Neural cell (in vitro differentiated cells): ENCODE data around the gene LMCD1. TPM values are rescaled to one million over a fixed set of nuclear protein-coding genes. Genes with fewer than 3 reads are reported as not detected.

Experiments used
- H2AFZ ChIP-seq: fragments of 200-600, 300-800 bp; sonication (generic), shearing (Covaris generic); 2 replicates; pipeline ENCODE4 v1.6.0; 2014; ENCODE audit warnings: low read depth, mild to moderate bottlenecking, antibody characterized with exemption, low read length, moderate library complexity
- H3F3A ChIP-seq: fragments of 200-600 bp; shearing (Covaris generic); 2 replicates; pipeline ENCODE4 v1.6.1; 2016; ENCODE audit warnings: mild to moderate bottlenecking, moderate library complexity, mixed read lengths, antibody characterized with exemption, low read length; ENCODE audit not compliant: insufficient read depth, poor library complexity, severe bottlenecking
- H3K27ac ChIP-seq: fragments of 200-600, 300-800 bp; sonication (generic), shearing (Covaris generic); 2 replicates; pipeline ENCODE4 v1.5.1; 2014; ENCODE audit warnings: mild to moderate bottlenecking, low read length, moderate library complexity
- H3K27me3 ChIP-seq: fragments of 300-800, 200-600 bp; sonication (generic), shearing (Covaris generic); 2 replicates; pipeline ENCODE4 v1.6.0; 2014; ENCODE audit warnings: mild to moderate bottlenecking, low read depth, low read length, moderate library complexity; ENCODE audit not compliant: insufficient read depth
- H3K36me3 ChIP-seq: fragments of 300-800, 200-600 bp; sonication (generic), shearing (Covaris generic); 2 replicates; pipeline ENCODE4 v1.5.1; 2014; ENCODE audit warnings: mild to moderate bottlenecking, antibody characterized with exemption, low read length, moderate library complexity; ENCODE audit not compliant: insufficient read depth
- H3K4me2 ChIP-seq: fragments of 300-800, 200-600 bp; sonication (generic), shearing (Covaris generic); 2 replicates; pipeline ENCODE4 v1.6.0; 2014; ENCODE audit warnings: mild to moderate bottlenecking, low read length
- H3K4me3 ChIP-seq: fragments of 300-800, 200-600 bp; sonication (generic), shearing (Covaris generic); 2 replicates; pipeline ENCODE4 v1.5.1; 2014; ENCODE audit warnings: mild to moderate bottlenecking, low read length, moderate library complexity
- H3K79me2 ChIP-seq: fragments of 200-600 bp; shearing (Covaris generic); replicated peaks from 2 replicates; pipeline ENCODE4 v1.6.0; 2014; ENCODE audit warnings: mild to moderate bottlenecking, low read length, moderate library complexity; ENCODE audit not compliant: insufficient read depth
- H3K9ac ChIP-seq: fragments of 300-800, 200-600 bp; sonication (generic), shearing (Covaris generic); 2 replicates; pipeline ENCODE4 v1.6.1; 2016; ENCODE audit warnings: mild to moderate bottlenecking, low read length, mixed read lengths
- H3K9me2 ChIP-seq: fragments of 200-600 bp; shearing (Covaris generic); 2 replicates; pipeline ENCODE4 v1.6.1; 2016; ENCODE audit warnings: mild to moderate bottlenecking, low read length, mixed read lengths; ENCODE audit not compliant: insufficient read depth
- H3K9me3 ChIP-seq: fragments of 200-600, 300-800 bp; sonication (generic), shearing (Covaris generic); 2 replicates; pipeline ENCODE4 v1.6.1; 2016; ENCODE audit warnings: mild to moderate bottlenecking, mixed run types, low read length, moderate library complexity, mixed read lengths
- H4K20me1 ChIP-seq: fragments of 200-600 bp; shearing (Covaris generic); 2 replicates; pipeline ENCODE4 v1.6.1; 2016; ENCODE audit warnings: mild to moderate bottlenecking, mixed run types; ENCODE audit not compliant: insufficient read depth
- EP300 ChIP-seq: fragments of 450-650 bp; conservative IDR thresholded peaks from 2 replicates; pipeline ENCODE4 v1.6.1; 2014; ENCODE audit warnings: antibody characterized with exemption, mild to moderate bottlenecking, moderate library complexity; ENCODE audit not compliant: poor library complexity, severe bottlenecking
- EZH2 ChIP-seq: fragments of 200-600, 300-800 bp; shearing (Covaris generic), sonication (generic); IDR thresholded peaks from 2 replicates; pipeline ENCODE4 v1.6.1; 2014; ENCODE audit warnings: antibody characterized with exemption, low read length, borderline replicate concordance, mild to moderate bottlenecking; ENCODE audit not compliant: insufficient read depth, poor library complexity, severe bottlenecking
- MXI1 ChIP-seq: fragments of 450-650 bp; conservative IDR thresholded peaks from 2 replicates; pipeline ENCODE4 v1.6.1; 2014; ENCODE audit warnings: antibody characterized with exemption, mild to moderate bottlenecking; ENCODE audit not compliant: poor library complexity, severe bottlenecking
- POLR2AphosphoS5 ChIP-seq: IDR thresholded peaks from 2 replicates; pipeline ENCODE4 v1.6.1; 2012
- RAD21 ChIP-seq: fragments of 450-650 bp; conservative IDR thresholded peaks from 2 replicates; pipeline ENCODE4 v1.6.1; 2014; ENCODE audit warnings: antibody characterized with exemption, mild to moderate bottlenecking, moderate library complexity
- REST ChIP-seq: IDR thresholded peaks from 2 replicates; pipeline ENCODE4 v1.6.1; 2012; ENCODE audit warnings: borderline replicate concordance
- SMC3 ChIP-seq: fragments of 450-650 bp; conservative IDR thresholded peaks from 2 replicates; pipeline ENCODE4 v1.6.1; 2014; ENCODE audit warnings: antibody characterized with exemption, mild to moderate bottlenecking, moderate library complexity; ENCODE audit not compliant: poor library complexity
- TAF1 ChIP-seq: IDR thresholded peaks from 2 replicates; pipeline ENCODE4 v1.6.1; 2012; ENCODE audit warnings: low read depth
- polyA plus RNA-seq: library from polyadenylated mRNA; depleted of rRNA; stranded (reverse); fragments of >200 nt; gene quantifications from 2 replicates; pipeline ENCODE4 v1.2.3, GENCODE V29; 2014
- TF ChIP-seq, protein P1 (sequence below): fragments of 450-650 bp; IDR thresholded peaks from 2 replicates; pipeline ENCODE4 v1.5.1; 2014; ENCODE audit warnings: antibody characterized with exemption, mild to moderate bottlenecking, moderate library complexity; ENCODE audit not compliant: poor library complexity, severe bottlenecking

The LMCD1 gene
- polyA plus RNA-seq, 1 donor from 2014 or later, result 3.5 TPM

DNA sequence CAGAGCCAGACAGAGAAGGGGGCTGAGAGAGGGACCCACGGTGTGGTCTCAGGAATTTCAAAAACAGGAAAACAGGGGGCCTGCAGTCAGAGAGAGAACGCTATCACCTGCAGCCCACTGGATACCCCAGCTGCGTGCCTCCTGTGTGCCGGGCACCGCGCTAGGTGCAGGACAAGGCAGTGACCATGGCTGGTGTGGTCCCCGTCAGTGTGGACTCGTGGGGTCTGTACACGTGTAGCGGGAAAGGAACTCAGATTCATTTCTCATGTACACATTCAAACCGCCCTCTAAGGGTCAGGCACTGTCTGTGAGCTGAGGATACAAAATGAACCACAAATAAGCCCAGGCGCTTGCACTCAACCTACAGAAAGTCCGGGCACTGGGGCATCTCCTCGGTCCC, 122.1 kb downstream of the LMCD1 start:
- no peaks in the 10 kb centered on the region for H3K9me3 ChIP-seq
- H3K79me2 ChIP-seq, result no peaks in the 10 kb centered on the region
- no peak overlapping the region for H2AFZ ChIP-seq
- no peak overlapping the region for H3K4me3 ChIP-seq
- no peaks in the 10 kb centered on the region for H4K20me1 ChIP-seq
- H3F3A ChIP-seq, result no peaks in the 10 kb centered on the region
- H3K36me3 ChIP-seq, result no peaks in the 10 kb centered on the region
- H3K9me2 ChIP-seq, result no peaks in the 10 kb centered on the region
- H3K27me3 ChIP-seq, result no peaks in the 10 kb centered on the region
- no peak for TF ChIP-seq TAF1
- no peak for TF ChIP-seq MXI1
- no peak for TF ChIP-seq RAD21
- TF ChIP-seq EP300, result no peak
- no peak for TF ChIP-seq SMC3
- TF ChIP-seq EZH2, result no peak
- TF ChIP-seq POLR2AphosphoS5, result no peak
- TF ChIP-seq, protein P1, sequence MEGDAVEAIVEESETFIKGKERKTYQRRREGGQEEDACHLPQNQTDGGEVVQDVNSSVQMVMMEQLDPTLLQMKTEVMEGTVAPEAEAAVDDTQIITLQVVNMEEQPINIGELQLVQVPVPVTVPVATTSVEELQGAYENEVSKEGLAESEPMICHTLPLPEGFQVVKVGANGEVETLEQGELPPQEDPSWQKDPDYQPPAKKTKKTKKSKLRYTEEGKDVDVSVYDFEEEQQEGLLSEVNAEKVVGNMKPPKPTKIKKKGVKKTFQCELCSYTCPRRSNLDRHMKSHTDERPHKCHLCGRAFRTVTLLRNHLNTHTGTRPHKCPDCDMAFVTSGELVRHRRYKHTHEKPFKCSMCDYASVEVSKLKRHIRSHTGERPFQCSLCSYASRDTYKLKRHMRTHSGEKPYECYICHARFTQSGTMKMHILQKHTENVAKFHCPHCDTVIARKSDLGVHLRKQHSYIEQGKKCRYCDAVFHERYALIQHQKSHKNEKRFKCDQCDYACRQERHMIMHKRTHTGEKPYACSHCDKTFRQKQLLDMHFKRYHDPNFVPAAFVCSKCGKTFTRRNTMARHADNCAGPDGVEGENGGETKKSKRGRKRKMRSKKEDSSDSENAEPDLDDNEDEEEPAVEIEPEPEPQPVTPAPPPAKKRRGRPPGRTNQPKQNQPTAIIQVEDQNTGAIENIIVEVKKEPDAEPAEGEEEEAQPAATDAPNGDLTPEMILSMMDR, result no peak
- TF ChIP-seq REST, result no peak
- no peak overlapping the region for H3K4me2 ChIP-seq
- H3K9ac ChIP-seq, result no peak overlapping the region
- H3K27ac ChIP-seq, result no peak overlapping the region

Other genes with a start within 250 kb of the LMCD1 start
- 0.64 and 0.88 TPM in 2 replicates for gene SSUH2, start 143.0 kb downstream of the LMCD1 start, polyA plus RNA-seq
- gene CAV3, start 232.0 kb downstream of the LMCD1 start, polyA plus RNA-seq, result not detected in 2 replicates